NCI-H2029 treated with DMSO at 0.1 percent for 48 hours (cell line): ENCODE data around the gene RNF144B.

Experiments used
- DNase-seq: peaks from one replicate; lab custom pipeline; 2025; lab: John Stamatoyannopoulos, UW

RNF144B gene

DNA sequence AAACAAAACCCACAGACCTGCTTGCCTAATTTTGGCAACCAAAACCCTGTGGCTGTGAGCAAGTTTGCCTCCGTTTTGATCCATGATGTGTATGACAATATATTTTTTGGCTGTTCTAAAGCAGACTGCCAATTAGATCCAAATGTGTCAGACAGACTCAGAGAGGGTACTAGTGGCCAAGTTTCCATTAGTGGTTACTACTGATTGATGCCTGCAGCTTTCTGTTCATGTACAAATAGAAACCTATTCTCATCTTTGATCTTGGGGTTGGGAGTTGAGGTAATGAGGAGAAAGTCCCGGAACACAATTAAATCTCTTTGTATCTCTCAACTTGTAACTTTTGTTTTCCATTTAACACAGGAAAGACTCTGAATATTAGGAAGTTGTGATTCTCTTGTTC lies 100.9 kb downstream of the RNF144B start:
- DNase-seq, result no peak

DNA sequence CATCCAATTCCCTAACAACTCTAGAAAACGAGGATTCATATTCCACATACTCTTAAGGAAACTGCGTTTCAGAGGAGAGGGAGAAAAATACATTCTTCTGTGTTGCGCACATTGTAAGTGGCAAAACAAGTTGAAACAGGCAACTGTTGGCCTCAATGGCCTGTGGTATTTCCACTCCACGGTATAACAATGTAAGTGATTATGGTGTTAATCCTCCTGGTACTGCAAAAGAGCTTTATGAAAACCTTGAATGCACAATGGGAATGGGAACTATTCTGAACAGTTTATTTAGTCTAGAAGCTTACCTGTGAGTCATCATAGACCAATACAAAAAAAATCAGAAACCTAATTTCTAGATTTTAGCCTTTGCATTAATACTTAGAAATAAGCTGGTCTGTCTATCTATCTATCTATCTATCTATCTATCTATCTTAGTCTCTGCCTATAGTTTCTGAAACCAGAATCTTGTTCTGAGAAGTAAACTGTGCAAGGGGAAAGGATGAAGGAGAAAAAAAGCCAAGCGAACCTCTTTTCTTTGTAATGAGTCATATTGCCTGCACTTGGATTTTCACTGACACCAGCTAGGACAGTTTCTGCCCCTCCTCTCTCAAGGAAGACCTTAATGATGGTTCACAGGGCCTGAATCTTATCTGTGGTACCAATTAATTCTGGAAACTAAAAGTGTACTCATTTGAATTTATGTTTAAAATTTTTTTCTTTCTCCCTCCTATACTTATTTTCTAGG lies 101.5 kb downstream of the RNF144B start:
- no peak for DNase-seq

DNA sequence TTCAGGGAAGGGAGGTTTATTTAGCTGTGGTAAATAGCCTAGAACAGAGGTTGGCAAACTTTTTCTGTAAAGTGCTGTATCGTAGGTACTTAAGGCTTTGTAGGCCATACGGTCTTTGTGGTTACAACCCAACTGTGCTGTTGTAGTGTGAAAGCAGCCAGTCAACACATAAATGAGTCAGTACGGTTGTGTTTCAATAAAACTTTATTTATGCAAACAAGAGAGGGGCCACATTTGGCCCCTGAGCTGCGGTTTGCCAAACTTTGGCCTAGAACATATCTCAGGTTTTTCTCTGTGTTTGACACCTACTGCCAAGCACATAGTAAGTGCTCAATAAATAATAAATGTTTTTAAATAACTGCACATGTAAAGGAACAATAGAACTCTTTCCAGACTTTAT lies 102.2 kb downstream of the RNF144B start:
- no peak for DNase-seq

DNA sequence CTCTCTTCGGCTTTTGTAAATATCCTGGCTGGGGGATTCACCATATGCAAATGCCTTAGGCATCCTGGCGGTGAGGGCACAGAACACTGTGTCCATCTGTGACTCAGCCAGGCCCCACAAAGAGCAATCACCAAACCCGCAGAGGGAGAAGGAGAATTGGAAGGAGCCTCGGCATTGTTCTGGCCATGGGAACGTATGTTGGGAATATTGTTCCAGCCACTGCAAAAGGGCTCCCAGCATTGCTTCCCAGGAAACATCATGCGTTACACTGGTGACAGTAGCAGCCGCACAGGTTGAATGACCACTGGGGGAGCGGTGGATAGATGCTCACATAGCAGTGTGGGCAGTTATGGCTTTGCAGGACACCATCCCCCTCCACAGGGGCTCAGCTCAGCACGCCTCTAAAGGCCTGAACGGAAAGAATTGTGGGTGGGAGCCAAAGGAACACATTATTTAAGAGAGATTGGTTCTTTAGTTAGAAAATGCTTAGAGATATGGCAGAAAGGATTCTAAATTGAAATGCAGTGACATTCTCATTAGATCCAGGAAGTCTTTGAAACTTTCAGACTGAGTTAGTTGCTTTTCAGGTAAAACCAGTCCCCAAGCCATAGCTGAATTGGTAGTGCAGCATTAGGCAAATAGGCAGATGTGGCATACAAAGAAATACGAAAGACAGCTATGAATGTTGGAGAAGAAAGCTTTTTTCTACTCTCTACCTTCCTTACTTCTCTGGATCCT lies 104.3 kb downstream of the RNF144B start:
- no peak for DNase-seq

DNA sequence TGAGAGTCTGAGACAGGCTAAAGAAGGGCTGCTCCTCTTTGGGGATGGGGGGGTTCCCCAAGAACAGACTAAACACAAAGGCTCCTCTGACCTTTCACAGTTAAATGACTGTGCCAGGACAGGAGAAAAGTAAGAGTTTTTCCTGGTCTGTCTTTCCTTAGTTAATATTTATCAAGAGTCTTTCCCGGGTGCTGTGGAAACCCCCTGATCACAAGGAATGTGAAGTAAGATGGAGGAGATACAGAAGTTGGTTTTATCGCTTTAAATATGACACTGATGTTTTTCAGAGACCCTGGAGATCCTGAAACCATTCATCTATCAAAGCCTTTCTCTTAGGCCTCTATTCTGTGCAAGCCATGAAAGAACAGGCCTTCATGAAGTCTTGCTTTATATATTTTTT lies 105.8 kb downstream of the RNF144B start:
- DNase-seq, result no peak

DNA sequence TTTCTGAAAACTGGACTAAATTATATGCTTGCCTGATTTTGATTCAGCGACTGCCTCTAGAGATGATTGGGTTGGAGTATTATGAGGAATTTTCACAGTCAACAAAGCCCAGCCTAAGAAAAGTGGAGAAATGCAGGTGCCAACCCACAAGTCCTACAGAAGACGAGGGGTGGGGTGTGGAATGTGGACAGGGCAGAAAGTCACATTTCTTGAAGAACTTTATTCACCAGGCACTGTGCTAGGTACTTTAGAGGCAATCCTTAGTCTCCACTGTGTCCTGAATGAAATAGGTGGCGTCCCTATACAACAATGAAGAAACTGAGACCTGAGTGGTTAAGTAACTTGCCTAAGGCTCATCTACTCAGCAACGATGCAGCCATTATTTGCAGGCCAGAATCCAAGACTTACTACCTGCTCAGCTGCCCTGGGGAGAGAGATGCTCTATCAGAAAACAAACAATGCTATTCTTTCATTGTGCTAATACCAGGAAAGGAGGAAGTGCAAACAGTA lies 106.3 kb downstream of the RNF144B start:
- no peak for DNase-seq

DNA sequence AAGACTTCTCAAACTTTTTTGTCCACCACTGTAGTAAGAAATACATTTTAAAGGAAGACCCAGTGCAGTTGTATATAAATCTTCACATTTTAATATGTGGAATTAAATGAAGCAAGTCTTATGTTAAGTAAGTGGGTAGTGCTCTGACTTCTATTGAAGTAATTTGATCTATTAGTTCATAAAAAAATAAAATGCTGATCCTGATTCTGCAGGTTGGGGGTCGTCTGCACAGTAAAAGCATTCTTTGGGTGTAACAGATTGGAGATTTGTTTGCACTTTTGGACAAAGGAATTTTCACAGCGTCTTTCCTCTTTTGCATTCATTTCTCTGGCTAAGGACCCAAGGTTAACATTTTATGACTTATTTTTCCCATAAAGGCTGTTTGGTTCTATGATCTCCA lies 106.8 kb downstream of the RNF144B start:
- DNase-seq, result no peak

DNA sequence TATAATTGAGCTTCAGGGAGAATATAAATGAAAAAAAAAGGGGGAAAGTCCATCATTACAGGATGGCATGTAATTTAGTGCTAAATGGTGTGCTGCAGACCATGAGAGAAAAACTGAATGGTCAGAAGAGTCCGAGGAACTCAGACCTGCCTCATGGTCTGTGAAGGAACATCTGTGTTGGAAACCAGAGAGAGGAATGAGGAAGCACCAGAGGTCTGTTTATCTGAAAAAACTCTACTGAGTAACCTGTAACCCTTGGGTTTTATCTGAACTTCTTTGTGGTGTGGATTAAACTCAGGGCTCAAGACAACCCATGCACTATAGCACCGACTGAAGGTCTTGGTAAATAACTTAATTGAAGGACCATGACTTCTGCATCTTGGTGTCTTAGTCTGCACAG lies 108.1 kb downstream of the RNF144B start:
- no peak for DNase-seq

DNA sequence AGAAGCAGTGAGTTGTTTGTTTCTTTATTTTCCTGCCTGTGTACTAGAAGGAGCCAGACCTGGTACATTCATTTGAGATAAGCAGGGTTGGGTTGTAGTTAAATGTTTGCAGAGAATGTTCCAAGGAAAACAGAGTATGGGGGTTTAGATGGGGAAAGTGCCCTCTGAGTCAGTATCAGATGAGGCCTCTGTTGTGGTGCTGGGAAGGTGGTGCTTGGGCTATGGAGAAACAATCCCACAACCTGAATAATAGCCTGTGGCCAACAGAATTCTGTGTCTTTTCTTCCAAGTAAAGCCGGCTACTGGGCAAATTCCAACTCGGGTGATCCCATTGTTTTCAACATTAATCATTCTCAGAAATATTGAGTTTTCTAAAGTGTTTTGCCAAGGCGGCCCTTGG lies 109.3 kb downstream of the RNF144B start:
- no peak for DNase-seq

DNA sequence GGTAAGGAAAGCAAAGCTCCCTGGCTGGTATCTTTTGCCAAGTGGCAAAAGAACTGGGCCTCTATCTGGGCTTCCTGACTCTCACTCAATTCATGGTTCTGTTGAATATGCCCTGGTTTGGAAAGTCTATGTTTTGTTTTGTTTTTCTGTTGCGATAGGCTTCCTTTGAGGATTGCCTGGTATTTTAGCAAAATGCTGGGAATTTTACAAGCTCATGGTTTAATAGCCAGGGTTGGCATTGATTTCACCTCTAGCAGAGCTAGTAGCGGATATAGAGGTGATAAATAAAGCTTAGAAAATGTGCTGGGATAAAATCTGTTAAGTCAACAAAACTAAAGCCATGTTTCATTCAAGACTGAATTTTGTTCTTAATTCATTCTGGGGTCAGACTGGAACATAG lies 109.9 kb downstream of the RNF144B start:
- DNase-seq, result no peak

DNA sequence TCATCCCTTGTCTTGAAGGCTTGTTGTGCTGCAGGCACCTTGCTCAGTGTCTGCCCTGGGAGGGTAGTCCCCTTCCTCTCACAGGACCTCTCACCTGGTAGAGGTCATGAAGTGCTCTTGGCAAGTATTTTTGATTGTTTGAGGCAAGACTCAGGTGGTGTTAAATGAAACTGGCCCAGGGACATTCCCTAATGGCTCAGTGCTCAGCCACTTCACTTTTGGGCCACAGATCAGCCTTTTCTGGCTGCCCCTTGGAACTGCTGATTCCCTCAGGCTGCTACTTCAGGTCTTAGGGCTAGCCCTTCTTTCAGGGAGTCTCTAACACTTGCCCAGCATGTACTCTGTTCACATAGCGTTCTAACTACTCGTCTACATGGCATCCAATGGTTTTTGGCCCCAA lies 111.3 kb downstream of the RNF144B start:
- no peak for DNase-seq

DNA sequence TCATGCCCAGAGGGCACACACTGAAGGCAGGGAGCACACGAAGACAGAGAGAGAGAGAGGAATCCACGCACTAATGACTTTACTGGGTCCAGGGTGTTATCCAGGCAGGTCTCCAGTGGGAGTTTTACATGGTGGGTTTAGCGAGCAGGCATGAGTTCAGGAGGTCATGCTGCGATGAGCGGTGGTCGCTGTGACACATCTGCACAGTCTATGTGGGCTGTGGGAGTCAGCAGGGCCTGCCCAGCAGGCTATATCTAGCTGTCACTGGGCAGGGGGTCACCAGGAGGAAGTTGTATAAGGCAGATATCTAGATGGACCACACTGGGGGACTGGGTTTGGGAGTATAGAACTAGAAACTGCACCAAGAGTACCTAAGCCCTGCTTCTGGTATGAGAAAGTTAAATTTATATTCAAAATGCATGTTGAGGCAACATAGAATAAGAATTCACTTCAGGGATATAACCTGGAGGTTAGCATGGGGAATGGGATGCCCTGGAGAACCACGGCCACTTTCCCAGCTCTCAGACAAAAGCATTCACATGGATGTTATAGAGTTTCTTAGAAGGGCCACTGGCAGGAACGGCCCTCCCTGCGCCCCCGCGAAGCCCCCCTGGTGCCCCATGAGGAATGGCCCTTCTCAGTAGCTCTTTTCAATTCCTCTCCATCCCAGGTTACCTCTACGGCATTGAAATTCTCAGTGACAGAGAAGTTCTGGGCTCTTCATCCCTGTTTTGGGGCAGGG lies 113.9 kb downstream of the RNF144B start:
- no peak for DNase-seq

DNA sequence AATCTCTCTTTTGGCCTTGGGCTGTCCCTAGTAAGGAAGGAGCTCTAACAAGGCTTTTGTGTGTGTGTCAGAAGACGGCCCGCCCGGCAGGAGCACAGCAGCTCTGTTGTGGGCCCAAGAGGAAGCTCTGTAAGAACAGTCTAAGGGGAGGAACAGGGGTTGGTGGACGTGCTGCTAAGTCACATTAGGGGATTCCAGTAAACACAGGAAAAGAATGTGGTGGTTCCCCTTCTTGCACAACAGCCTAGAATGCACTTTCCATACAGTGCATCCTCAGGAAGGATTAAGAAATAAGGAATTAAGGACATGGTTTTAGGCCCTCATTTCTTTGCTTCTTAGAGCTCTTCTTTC lies 114.5 kb downstream of the RNF144B start:
- DNase-seq, result no peak

DNA sequence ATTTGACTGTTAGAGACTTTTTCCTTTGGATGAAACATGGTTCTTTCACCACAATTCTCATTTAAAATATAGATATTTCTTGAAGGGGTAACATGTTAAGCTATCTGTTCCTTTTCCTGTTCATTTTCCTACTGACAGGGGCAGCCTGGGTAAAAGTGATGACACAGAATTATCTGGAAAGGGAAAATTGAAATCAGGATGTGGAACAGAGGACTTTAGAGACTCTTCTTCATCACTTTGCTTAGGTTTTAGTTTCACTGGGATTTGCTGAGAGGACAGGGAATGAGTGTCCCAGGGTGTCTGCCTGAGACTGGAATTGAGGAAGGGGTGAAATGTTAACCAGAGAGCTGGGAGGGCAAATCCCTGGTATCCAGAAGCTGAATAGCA lies 116.0 kb downstream of the RNF144B start:
- no peak for DNase-seq

DNA sequence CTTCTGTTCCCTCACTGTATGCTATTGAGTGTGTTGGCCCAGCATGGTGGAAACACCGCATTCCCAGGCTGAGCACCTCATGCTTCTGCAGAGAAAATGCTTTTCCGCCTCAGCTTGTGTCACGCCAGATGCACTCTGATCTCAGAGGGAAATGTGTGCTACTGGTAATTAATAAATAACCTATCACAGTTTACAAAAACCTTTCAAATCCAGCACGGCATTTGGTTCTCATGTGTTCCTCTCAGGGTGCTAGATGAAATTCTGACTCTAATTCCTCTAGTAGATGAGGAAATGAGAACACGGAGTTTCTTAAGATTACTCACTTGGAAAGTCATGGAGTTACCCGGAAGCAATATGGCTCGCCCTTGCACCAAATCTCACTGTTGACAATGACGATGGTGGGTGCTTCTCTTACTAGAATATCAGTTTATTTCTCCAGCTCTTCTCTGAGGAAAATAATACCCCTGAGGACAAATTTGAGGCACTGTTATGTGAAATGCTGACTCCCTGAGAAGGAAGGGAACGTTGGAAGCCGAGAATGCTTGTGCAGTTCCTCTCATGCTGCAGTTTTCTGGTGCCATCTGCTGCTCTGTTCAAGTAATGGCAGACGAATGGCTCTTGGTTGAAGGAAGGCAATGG lies 116.6 kb downstream of the RNF144B start:
- peak; percentile 82 for DNase-seq

DNA sequence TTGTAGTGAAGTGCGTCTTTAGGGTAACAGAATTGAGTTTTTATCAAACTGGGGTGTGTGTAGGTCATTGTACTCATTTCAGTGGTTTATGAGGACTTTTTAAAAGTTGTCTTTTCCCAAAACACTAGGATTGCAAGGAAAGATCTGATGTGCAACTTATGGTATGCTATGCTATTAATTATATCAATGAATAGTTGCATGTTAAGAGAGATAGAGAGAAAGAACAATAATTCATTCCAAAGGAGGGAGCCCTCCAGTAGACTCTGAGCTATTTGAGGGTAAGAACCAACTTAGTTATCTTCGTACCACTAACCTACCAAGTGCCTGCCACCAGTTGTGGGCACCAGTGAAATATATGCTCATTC lies 117.1 kb downstream of the RNF144B start:
- DNase-seq, result no peak

DNA sequence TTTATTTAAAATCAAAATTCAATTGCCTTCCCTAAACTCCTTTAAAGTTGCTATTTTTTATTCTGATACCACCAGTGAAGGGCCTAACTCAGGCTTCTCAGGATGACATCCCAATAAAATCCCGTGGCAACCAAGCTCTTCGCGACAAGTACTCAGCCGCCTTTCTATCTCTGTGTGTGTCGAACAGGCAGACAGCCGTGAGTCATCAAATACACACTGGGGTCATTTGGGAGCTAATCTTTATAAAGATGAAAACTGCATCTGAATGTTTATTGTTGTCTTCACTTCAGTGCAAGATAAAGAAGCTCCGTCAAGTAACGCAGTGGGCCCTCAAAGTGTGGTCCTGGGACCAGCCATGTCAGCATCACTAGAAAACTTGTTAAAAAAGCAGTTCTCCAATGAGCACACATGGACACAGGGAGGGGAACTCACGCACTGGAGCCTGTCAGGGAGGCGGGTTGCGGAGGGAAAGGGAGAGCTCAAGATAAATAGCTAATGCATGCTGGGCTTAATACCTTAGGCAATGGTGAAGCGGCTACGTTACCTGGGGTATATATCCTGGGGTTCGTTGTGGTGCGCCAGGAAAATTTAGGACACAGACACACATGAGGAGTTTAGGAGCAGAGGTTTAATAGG lies 119.3 kb downstream of the RNF144B start:
- DNase-seq, result no peak

DNA sequence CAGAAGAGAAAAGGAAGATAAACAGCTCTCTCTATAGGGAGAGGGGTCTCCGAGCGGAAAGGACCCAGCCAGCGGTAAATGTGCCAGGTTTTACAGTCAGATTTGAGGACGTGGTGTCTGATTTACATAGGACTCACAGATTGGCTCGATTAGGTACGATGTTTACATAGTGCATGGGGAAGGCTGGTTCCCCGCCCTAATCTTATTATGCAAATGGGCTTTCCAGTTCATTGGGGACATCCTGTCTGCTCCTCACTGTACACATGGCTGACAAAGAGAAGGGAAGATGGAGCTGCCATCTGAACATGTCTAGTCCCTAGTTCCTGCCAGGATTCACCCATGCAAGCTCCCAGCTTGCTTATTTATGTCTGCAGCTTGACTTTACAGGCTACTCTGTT lies 119.9 kb downstream of the RNF144B start:
- no peak for DNase-seq

DNA sequence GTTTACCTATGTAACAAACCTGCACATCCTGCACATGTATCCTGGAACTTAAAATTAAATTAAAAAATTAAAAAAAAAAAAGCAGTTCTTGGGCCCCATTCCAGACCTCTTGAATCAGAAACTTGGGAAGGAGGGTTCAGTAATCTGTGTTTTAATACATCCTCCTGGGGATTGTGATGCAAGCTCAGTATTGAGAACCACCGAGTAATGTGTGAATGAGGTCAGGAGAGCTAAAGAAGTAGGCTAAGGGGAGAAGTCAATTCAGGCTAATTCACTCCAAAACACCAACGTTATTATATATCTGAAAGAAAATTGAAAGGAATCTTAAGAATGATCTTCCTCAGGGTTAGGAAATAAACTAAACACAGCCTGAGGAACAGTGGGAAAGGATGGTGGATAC lies 120.4 kb downstream of the RNF144B start:
- no peak for DNase-seq

DNA sequence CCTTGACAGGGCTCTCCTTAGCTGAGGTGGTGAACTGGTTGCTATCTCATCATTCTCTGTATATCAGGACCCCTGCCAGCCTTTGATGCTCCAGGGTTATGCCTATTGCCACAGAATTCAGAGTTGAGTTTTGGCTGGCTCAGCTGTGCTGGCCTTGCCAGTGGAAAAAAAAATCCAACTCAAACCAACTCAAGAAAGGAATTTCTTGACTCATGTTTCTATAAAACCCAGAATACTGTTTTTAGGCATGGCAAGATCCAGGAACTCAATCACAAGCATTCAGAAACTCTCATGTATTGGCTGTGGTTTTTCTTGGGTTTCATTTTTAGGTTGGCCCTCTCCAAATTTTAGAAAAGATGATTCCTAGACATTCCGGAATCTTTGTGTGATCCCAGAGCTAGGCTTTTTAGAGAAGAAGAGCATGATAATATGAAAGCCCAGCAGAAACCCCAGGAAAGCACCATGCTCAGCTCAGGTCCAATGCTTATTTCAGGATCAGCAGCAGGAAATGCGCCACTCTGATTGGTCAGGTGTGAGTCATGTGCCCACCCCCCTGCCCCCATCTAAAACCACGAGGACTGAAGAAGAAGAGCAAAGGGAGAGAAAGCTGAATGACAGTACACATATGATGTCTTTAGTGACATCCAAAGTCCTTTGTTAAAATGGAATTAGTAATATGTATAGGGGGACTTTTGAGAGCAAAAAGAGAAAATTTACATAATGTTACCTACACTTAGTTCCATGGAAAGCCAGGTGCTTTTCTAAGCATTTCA lies 122.9 kb downstream of the RNF144B start:
- no peak for DNase-seq

DNA sequence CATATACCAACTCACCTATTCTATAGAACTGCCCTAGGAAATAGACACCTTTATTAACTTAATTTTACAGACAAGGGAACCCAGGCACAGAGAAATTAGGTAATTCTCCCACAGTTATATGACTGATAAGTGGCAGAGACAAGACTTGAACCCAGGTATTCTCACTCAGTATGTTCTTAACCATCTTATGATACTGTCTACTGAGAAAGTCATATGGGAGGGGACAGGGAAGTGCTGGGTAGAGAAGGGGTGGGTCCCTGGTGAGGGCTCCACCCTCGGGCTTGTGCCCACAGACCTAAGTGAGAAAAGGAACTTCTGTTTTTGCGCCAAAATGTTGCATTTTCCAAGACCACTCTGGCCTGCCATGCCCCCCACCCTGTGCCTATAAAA lies 123.5 kb downstream of the RNF144B start:
- DNase-seq, result no peak
